GM18498 (cell line): ENCODE results near the gene CABLES2.
"Not testable (repeated sequence)": the region's sequence is repeated elsewhere in the genome, so short reads cannot be mapped to it uniquely, and the experiment has no call there.

Experiments
- ATAC-seq: cut with Tn5 transposase; IDR thresholded peaks from one replicate; pipeline ENCODE4 v1.9.1; 2021; ENCODE audit warnings: mild to moderate bottlenecking, moderate library complexity; ENCODE audit not compliant: unreplicated experiment

CABLES2 gene

GRCh38 chr20:62373631-62374179 lies 33.4 kb downstream of the CABLES2 start:
- ATAC-seq: not testable (repeated sequence)

DNA sequence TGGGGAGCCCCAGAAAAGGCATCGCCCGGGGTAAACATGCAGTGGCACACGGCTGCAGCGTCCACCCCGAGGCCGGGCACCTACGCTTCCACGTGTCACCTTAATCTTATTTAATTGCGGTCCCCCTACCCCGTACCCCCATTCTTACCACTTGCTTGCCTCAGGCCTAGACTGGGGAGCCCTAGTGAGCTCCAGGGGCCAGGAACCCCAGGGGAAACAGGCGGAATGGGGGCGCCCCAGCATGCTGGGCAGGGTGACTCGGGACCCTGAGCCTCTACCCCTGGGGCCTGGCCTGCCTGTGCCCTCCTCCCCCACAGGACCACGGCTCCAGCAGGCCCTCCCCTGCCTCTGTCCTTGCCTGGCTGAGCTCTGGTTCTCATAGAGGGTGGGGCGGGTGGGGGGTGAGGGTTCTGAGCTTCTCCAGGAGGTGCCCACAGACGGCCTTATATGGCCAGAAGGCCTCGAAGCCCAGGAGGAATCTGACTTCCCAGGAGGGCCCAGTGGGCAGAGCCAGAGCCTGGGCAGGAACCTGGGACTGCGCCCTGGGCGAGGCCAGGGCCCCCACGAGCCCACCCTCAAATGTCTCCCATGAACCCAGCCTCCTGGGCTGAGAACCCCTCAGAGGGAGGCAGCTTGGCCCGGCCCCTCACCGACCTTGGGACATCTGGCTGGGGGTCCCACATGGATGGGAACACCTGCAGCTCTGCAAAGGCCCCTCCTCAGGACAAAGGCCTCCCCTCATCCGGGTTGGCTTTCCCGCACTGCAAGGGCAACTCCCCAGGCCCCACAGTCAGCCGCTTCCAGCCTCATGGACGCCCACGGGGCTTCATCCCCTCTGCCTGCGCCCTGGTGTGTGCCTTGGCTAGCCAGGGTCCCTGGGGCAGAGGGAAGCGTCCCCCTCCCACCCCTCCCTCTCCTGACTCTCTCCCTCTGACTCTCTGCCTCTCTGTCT lies 34.8 kb downstream of the CABLES2 start:
- ATAC-seq: no peak

DNA sequence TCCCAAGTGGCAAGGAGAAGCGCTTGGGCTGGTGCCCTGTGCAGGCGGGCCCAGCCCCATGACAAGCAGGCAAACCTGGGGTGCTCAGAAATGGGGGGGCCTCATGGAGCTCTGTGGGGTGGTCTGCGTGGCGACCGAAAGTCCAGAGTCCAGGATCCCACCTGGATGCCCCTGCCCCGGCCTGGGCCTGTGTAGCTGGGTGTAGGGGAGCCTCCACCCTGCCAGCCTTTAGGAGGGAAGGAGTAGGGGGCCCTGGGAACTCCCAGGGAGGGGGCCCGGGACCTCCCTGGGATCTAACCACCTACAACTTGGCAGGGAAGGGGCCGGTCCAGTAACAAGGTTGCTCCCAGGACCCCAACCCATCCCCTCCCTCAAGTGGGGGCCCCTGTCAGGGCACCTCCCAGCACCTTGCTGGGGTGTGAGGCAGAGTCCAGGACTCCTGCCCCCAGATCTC lies 35.5 kb downstream of the CABLES2 start:
- no peak for ATAC-seq

GRCh38 chr20:62370807-62371587 lies 36.1 kb downstream of the CABLES2 start:
- ATAC-seq: no peak

GRCh38 chr20:62370115-62370806 lies 36.8 kb downstream of the CABLES2 start:
- no peak for ATAC-seq

- ATAC-seq: no peak
Observed at GRCh38 chr20:62369815-62370114, 37.3 kb downstream of the CABLES2 start.

DNA sequence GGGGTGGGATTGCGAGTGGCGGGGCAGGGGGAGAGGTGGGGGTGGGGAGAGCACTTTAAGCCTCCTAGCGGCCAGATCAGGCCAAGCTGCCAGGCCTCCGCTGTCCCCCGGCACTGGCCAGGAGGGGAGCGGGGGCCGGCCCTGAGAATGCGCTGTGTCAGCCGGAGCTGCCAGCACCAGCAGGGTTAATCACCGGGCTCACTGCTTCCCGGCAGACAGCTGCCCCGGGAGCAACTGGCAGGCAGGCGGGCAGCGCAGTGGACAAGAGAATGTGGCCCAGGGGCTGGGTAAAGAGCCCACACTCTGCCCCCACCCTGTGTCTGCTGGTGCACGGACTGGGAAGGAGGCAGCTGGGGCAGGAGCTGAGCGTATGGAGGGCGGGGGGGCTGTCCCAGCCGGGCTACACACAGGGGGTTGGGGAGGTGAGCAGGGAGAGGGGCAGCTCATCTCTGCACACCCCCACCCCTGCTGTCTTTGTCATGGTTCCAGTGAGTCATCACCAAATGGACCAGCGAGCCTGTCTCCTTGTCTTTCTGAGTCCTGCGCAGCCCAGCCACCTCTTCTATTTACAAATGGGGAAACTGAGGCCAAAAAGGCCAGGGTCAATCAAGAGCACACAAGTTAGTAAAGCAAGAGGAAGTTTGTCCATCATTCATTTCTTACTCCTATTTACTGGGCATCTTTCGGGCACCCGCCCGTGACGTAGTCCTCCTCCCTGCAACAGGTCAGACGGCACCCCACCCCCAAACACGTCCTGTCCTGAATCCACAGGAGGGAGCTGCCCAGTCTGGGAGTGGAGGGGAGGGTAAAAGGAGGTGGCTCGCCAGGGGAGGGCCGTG lies 37.9 kb downstream of the CABLES2 start:
- no peak for ATAC-seq

GRCh38 chr20:62368392-62368975 lies 38.6 kb downstream of the CABLES2 start:
- no peak for ATAC-seq

DNA sequence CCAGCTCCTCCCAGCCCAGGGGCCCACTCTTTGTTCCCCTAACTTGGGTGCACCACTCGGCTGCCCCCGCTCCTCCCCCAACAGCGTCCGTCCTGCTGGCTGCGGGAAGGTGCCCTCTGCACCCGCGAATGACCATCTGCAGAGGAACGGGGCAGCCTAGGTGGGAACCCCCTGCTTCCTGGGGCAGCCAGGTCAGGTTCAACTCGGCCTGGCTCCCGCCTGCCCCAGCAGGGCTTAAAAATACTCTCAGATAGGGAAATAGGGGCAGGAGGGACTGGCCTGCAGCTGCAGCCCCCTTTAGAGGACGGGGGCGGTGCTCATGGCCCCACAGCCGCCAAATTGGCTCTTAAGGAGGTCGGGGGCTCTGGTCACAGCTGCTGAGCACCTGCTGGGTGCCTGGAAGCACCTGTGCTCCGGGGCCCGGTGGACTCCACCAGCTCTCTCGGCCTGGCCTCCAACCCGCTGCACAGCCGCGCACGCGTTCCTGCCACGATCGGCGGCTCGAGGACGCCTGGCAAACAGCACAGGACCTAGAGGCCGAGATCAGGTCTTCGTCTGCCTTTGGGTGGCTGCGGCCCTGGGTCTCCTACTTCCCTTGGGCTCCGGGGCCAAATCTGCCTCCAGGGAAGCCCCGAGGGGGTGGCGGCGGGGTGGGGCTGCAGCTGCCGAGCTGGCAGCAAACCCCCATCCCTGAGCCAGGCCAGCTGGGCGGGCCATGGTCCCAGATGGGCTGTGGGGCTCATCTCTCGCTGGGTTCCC lies 39.3 kb downstream of the CABLES2 start:
- no peak for ATAC-seq

GRCh38 chr20:62367136-62367632 lies 39.9 kb downstream of the CABLES2 start, which contains the start of gene LAMA5:
Gene LAMA5 (minus strand): TSS chr20:62367312. CDS start chr20:62367245, 67 bp downstream.
- ATAC-seq: peak; percentile 61

DNA sequence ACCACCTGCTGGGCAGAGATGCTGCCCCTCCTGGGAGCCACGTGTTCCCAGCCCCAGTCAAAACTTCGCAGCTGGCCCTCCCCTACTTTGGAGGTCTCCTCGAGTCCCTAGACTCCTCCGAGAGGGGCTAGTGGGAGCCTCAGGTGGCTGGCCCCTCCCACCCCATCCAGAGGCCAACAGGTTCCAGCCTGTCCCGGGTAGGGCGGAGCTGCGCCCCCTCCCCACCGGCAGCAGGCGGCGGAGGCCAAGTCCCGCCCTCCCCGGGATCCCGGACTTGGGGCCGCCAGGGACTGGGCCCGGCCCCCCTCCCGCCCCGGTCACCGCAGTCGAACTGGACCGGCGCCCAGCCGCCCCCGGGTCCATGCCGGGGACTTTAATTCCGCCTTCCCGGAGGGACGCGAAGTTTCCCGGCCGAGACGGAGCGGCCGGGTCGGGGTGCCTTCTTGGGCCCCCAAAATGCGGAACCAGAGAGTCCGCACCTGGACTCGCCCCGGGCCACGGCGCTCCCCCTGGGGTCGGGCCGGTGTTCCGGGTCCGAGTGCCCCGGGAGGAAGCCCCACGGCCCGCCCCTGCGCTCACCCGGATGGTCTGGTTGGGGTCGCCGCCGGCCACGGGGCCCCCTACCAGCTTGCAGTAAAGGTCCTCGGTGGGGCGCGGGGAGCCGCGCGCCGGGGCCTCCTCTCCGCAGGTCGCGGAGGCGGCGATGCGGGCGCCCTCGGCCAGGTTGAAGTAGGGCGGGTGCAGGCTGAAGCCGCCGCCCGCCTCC lies 40.5 kb downstream of the CABLES2 start:
- peak; percentile 37 for ATAC-seq

DNA sequence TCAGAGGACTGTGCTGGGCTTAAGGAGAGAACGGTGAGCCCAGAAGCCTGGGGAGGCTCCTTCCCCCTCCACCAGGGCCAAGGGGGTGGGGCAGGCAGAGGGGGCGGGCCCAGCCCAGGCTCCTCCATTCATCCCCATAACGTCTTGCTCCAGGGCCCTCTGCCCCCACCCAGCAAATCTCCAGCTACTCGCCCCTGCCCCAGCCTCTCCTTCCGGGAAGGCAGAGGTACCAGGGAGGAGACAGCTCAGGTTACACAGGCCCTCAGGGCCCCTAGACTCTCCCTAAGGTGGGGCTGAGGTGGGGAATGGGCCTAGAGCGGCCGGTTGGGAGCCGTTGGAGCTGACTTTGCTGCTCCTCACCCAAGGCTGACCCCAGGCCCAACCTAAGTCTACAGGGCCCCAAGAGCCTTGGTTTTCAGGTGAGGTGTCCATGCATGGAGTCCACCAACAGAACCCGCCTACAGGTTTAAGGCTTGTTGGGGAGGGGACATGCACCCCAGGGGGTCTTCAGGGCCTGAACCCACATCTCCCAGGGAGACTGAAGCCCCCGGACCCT lies 41.2 kb downstream of the CABLES2 start:
- no peak for ATAC-seq

DNA sequence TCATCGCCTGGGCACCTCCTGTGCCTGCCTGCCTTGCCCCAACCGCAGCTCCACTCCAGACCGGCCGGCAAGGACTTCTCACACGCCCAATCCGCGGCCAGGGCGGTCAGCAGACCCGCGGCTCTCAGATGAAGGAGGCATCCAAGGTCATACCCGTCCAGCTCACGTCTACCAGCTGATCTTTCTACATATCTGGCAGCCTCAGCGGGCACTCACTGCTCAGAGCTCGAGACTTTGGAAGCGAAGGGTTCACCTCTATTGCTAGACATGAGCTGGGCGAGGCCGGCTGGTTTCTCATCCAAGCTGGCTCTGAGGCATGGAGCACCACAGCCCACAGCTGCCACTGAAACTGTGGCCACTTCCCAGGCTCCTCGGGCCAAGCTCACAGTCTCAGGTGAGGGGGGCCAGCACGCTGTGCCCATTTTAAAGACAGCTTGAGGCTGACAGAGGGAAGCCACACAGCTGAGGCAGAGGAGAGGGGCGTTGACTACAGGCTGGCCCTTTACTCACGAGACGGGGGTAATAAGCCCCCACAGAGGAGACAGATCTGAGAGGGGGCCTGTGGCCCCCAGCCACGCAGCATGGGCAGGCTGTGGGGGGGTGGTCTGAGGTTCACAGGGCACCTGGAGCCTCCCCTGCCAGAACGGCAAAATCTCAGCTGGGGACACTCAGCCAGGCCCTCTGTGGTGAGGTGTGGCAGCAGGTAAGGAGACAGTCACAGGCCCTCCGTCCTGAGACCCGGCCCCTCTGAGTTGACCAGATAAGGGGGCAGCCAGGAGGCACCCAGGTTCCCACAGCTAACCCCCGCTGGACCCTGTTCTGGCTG lies 42.0 kb downstream of the CABLES2 start:
- ATAC-seq: no peak

- ATAC-seq: no peak
Observed at GRCh38 chr20:62363920-62364851, 42.9 kb downstream of the CABLES2 start.

GRCh38 chr20:62362991-62363919 lies 43.8 kb downstream of the CABLES2 start:
- no peak for ATAC-seq
